HUES64 (cell line): ENCODE measurements around the gene CERKL.

Experiments
- H3K27ac ChIP-seq: 2 replicates; pipeline ENCODE4 v1.7.0; 2013; ENCODE audit warnings: low read depth, low read length, inconsistent platforms
- H3K27me3 ChIP-seq: 2 replicates; pipeline ENCODE4 v1.6.1; 2013; ENCODE audit warnings: mild to moderate bottlenecking, low read length; ENCODE audit not compliant: insufficient read depth
- H3K36me3 ChIP-seq: 2 replicates; pipeline ENCODE4 v1.6.1; 2013; ENCODE audit warnings: mild to moderate bottlenecking, low read length; ENCODE audit not compliant: insufficient read depth
- H3K4me1 ChIP-seq: 2 replicates; pipeline ENCODE4 v1.6.1; 2013; ENCODE audit warnings: mild to moderate bottlenecking, low read length, moderate library complexity; ENCODE audit not compliant: insufficient read depth
- H3K4me3 ChIP-seq: 2 replicates; pipeline ENCODE4 v1.5.1; 2013; ENCODE audit warnings: mild to moderate bottlenecking, low read length, moderate library complexity
- H3K9ac ChIP-seq: 2 replicates; pipeline ENCODE4 v1.6.1; 2013; ENCODE audit warnings: mild to moderate bottlenecking, low read depth, low read length
- H3K9me3 ChIP-seq: 2 replicates; pipeline ENCODE4 v1.6.1; 2013; ENCODE audit warnings: low read depth, low read length; ENCODE audit not compliant: insufficient read depth
- WGBS: fragments of 150-250, 120-280 bp; methylation state at CpG from one replicate; pipeline ENCODE4 v1.1.7; 2013; ENCODE audit warnings: missing lambda C conversion rate; 5-methylcytosine and 5-hydroxymethylcytosine counted together

Gene CERKL

GRCh38 chr2:181683518-181684453 lies 26.9 kb upstream of the CERKL start:
- H3K9ac ChIP-seq: no peak overlapping the region
- peak overlapping the region; percentile 45 for H3K4me3 ChIP-seq
- WGBS: under 1% methylated on average over 85 of the region's 85 CpGs
- no peak overlapping the region for H3K27ac ChIP-seq
- H3K27me3 ChIP-seq: peaks cover 100% of the 10 kb centered on the region
- no peaks in the 10 kb centered on the region for H3K36me3 ChIP-seq
- H3K9me3 ChIP-seq: no peaks in the 10 kb centered on the region
- H3K4me1 ChIP-seq: peaks cover 17% of the 10 kb centered on the region

GRCh38 chr2:181682795-181683517 lies 26.1 kb upstream of the CERKL start:
- Histone ChIP-seq H3K27ac (no peak overlapping the region), H3K27me3 (peaks cover 100% of the 10 kb centered on the region), H3K9ac (no peak overlapping the region), H3K9me3 (no peaks in the 10 kb centered on the region), H3K36me3 (no peaks in the 10 kb centered on the region), H3K4me1 (peaks cover 17% of the 10 kb centered on the region), H3K4me3 (peak overlapping the region; percentile 42)
- 3% methylated on average over 42 of the region's 42 CpGs for WGBS

- Histone ChIP-seq H3K36me3 (no peaks in the 10 kb centered on the region), H3K4me1 (peaks cover 17% of the 10 kb centered on the region), H3K9ac (no peak overlapping the region), H3K4me3 (no peak overlapping the region; the same call in 1 of the 2 replicates), H3K27ac (no peak overlapping the region), H3K9me3 (no peaks in the 10 kb centered on the region), H3K27me3 (peaks cover 100% of the 10 kb centered on the region)
- WGBS: 15% methylated on average over 24 of the region's 24 CpGs
These were observed 25.3 kb upstream of the CERKL start for GRCh38 chr2:181682026-181682789.

- H3K27ac ChIP-seq: no peak overlapping the region
- H3K9me3 ChIP-seq: no peaks in the 10 kb centered on the region
- peaks cover 17% of the 10 kb centered on the region for H3K4me1 ChIP-seq
- 4% methylated on average over 38 of the region's 38 CpGs for WGBS
- H3K27me3 ChIP-seq: peaks cover 100% of the 10 kb centered on the region
- H3K4me3 ChIP-seq: peak overlapping the region; percentile 47
- H3K36me3 ChIP-seq: no peaks in the 10 kb centered on the region
- no peak overlapping the region for H3K9ac ChIP-seq
These were observed 24.3 kb upstream of the CERKL start for GRCh38 chr2:181680937-181681811.

- peak within 1 kb of the TSS; percentile 47 for H3K4me3 ChIP-seq
- H3K36me3 ChIP-seq: no peaks in the 10 kb centered on the region
- H3K27ac ChIP-seq: no peak within 1 kb of the TSS
- no peak within 1 kb of the TSS for H3K9ac ChIP-seq
- WGBS: under 1% methylated on average over 42 of the region's 45 CpGs
- peaks cover 17% of the 10 kb centered on the region for H3K4me1 ChIP-seq
- H3K27me3 ChIP-seq: peaks cover 100% of the 10 kb centered on the region
- H3K9me3 ChIP-seq: no peaks in the 10 kb centered on the region
These were observed 23.4 kb upstream of the CERKL start, which contains the start of gene NEUROD1 for GRCh38 chr2:181680055-181680936. Gene NEUROD1, minus strand, starts transcription at chr2:181680517. Its CDS starts 1,657 bp downstream, at chr2:181678860.

GRCh38 chr2:181679544-181679979 lies 22.7 kb upstream of the CERKL start:
- WGBS: 3% methylated on average over 20 of the region's 20 CpGs
- Histone ChIP-seq H3K27me3 (peaks cover 100% of the 10 kb centered on the region), H3K4me3 (no peak overlapping the region)

GRCh38 chr2:181678861-181679543 lies 22.1 kb upstream of the CERKL start:
- WGBS: 33% methylated on average over 17 of the region's 18 CpGs
- H3K27ac ChIP-seq: no peak overlapping the region
- H3K4me1 ChIP-seq: peaks cover 11% of the 10 kb centered on the region
- no peaks in the 10 kb centered on the region for H3K36me3 ChIP-seq
- no peak overlapping the region for H3K4me3 ChIP-seq
- peaks cover 100% of the 10 kb centered on the region for H3K27me3 ChIP-seq
- H3K9me3 ChIP-seq: no peaks in the 10 kb centered on the region
- no peak overlapping the region for H3K9ac ChIP-seq

More at GRCh38 chr2:181679544-181679979, 22.7 kb upstream of the CERKL start:
- Histone ChIP-seq H3K4me1 (peaks cover 11% of the 10 kb centered on the region), H3K9me3 (no peaks in the 10 kb centered on the region), H3K9ac (no peak overlapping the region), H3K36me3 (no peaks in the 10 kb centered on the region), H3K27ac (no peak overlapping the region)

GRCh38 chr2:181677912-181678586 lies 21.1 kb upstream of the CERKL start:
- no peaks in the 10 kb centered on the region for H3K9me3 ChIP-seq
- 13% methylated on average over 41 of the region's 41 CpGs for WGBS
- peaks cover 100% of the 10 kb centered on the region for H3K27me3 ChIP-seq
- no peak overlapping the region for H3K27ac ChIP-seq
- peaks cover 11% of the 10 kb centered on the region for H3K4me1 ChIP-seq
- H3K4me3 ChIP-seq: no peak overlapping the region
- no peaks in the 10 kb centered on the region for H3K36me3 ChIP-seq
- H3K9ac ChIP-seq: no peak overlapping the region

GRCh38 chr2:181675254-181675653 lies 18.3 kb upstream of the CERKL start:
- Histone ChIP-seq H3K4me1 (no peaks in the 10 kb centered on the region), H3K9ac (no peak overlapping the region), H3K4me3 (no peak overlapping the region), H3K27ac (no peak overlapping the region), H3K27me3 (peaks cover 99% of the 10 kb centered on the region), H3K9me3 (no peaks in the 10 kb centered on the region), H3K36me3 (no peaks in the 10 kb centered on the region)
- WGBS: 56% methylated on average over 4 of the region's 4 CpGs
